DMS153 treated with DMSO at 0.1 percent for 48 hours (cell line): ENCODE results near the gene NYAP1.
"Not testable (repeated sequence)": the region's sequence is repeated elsewhere in the genome, so short reads cannot be mapped to it uniquely, and the experiment has no call there.

Source experiments
- DNase-seq: peaks from one replicate; lab custom pipeline; 2025; ENCODE audit not compliant: unreplicated experiment; lab: John Stamatoyannopoulos, UW

NYAP1 gene

DNA sequence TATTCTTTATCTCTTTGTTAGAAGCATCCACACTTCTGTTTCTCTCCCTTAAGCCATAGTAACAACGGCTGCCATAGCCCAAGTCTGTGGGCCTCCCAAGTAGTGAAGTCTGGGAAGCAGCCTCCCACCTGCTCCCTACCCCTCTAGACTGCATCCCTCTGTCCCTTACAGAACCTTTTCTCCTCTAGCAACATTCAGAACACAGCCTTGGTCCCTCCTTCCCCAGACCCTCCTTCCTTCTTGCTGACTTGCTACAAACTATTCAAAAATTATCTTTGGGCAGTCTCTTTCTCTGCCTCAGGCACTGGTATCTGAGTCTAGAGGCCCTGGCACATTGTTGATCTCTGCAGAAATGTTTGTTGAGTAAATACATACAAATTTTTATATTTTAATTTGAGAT lies 2.3 kb upstream of the NYAP1 start:
- DNase-seq: no peak

DNA sequence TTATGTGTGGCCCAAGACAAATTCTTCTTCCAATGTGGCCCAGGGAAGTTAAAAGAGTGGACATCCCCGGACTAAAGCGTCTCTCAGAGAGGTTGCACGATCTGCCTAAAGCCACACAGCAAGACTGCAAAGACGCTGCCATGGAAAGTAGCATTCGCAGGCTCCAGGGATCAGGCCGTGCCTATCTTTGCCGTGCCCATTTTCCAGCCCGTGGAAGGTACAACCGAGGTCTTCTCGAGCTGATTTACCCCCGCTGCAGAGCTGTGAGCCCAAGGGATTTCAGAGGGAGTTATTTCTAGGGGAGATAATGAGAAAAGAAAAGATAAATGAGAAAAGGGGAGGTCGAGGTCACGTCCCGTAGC lies 1.0 kb upstream of the NYAP1 start:
- no peak for DNase-seq

DNA sequence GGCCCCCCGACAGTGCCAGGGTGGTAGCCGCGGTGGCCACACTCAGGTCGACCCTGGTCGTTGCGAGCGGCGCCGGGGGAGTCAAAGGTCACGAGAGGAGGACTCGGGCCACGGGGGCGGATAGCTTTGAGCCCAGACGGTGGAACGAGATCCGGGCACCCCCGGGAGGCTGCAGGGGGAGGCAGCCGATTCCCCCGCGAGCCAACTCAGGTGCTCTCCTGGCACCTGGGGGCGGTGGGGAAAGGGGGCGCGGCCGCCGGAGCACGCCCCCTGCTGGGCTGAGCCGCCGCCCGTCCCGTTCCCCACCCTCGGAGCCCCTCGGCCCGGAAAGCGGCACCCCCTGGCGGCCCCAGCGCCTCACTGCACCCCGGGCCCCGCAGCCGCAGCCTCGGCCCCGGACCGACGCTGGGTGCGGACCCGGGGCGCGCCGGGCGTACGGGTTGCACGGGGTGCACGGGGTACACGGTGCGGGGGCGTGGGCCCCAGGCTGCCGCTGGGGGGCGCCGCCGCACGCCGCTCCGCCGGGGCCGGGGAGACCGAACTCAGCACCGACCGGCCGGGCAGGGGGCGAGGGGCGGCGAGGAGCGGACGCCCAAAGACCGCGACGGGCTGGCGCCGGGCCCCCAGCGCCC lies 521 bp upstream of the NYAP1 start:
- peak; percentile 36 for DNase-seq

DNA sequence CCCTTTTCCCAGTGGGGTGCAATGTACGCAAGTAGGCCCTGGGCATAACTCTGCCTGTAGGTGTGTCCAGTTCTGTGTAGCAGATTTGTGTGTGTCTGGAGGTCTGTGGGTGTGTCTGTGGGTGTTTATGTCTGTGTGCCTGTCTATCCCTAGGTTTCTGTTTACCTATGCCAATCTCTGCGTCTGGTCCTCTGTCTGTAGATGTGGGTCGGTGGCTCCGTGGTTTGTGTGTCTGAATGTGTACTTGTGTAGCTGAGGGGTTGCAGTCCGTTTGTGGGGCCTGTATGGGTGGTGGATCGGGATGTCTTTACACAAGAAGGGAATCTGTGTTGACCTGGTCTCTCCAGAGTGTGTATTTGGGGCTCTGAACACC lies 932 bp downstream of the NYAP1 start:
- DNase-seq: no peak

DNA sequence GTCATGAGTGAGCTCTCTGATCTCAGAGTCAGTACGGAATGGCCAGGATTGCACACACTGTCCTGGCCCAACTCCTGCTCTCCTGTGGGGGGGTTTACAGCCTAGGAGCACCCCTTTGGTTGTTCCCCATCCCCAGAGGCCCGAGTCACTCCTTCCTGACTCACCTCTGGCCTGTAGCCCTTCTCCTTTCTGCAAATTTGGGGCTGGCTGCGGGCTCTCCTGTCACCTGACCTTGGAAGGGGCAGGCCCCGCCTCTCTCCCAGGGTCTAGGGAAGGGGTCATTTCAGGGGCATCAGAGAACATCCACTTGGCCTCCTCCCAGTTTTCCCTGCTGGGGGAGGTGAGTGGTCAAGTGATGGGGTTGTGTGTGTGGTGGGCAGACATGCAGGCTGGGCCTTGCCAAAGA lies 1.7 kb downstream of the NYAP1 start:
- no peak for DNase-seq

DNA sequence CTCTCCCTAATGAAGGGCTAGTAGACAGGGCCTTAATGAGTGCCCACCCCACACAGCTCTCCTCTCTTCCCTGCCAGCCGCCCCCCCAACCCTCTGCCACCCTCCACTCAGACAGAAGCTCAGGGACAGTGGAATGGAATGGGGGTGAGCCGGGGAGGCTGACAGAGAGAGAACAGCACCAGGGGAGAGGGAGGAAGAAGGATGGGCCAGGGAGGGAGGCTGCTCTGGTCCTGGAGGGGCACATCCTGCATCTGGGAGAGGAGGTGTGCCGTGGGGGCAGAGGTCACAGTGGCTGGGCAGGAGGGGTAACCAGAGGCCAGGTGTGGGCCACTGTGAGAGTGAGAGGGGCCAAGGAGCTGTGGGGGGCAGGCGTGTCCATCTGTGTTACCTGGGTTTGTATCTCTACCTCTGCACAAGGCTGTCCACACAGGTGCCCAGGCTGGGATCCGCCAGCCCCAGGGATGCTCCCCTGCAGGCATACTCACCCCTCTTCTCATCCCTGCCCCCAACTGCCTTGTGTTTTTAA lies 2.4 kb downstream of the NYAP1 start:
- no peak for DNase-seq

DNA sequence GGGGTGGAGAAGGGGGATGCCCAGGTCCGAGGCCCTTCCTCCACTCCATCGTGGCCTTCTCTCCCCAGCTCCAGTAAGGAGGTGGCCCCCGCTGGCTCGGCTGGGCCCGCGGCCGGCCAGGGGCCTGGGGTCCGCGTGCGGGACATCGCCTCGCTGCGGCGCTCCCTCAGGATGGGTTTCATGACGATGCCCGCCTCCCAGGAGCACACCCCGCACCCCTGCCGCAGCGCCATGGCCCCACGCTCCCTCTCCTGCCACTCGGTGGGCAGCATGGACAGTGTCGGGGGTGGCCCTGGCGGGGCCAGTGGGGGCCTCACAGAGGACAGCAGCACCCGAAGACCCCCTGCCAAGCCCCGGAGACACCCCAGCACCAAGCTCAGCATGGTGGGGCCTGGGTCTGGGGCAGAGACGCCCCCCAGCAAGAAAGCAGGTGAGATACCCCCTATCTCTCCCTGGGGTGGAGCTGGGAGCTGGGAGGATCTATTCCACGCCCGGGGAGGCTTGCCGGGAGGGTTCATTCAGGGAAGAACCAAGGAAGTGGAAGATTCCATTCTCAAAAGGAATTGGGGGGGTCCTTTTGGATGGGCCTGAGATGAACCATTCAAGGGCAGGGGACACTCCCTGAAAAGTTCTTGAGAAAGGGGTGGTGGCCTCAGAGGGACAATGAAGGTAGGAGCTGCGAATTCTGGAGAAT lies 3.2 kb downstream of the NYAP1 start:
- DNase-seq: no peak

DNA sequence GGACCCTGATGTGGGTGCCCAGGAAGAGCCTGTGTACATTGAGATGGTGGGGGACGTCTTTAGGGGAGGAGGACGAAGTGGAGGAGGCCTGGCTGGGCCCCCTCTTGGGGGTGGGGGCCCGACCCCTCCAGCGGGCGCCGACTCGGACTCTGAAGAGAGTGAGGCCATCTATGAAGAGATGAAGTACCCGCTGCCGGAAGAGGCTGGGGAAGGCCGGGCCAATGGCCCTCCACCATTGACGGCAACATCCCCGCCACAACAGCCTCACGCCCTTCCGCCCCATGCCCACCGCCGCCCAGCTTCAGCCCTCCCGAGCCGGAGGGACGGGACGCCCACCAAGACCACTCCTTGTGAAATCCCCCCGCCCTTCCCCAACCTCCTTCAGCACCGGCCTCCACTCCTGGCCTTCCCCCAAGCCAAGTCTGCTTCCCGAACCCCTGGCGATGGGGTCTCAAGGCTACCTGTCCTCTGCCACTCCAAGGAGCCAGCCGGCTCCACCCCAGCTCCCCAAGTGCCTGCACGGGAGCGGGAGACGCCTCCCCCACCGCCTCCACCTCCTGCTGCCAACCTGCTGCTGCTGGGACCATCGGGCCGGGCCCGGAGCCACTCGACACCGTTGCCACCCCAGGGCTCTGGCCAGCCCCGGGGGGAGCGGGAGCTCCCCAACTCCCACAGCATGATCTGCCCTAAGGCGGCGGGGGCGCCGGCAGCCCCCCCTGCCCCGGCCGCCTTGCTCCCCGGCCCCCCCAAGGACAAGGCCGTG lies 4.8 kb downstream of the NYAP1 start:
- DNase-seq: no peak

DNA sequence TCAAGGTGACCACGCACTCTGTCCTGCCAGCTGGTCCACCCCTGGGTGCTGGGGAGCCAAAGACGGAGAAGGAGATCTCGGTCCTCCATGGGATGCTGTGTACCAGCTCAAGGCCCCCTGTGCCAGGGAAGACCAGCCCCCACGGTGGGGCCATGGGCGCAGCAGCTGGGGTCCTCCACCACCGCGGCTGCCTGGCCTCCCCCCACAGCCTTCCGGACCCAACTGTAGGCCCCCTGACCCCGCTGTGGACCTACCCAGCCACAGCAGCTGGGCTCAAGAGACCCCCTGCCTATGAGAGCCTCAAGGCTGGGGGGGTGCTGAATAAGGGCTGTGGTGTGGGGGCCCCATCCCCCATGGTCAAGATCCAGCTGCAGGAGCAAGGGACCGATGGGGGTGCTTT lies 5.4 kb downstream of the NYAP1 start:
- DNase-seq: no peak

DNA sequence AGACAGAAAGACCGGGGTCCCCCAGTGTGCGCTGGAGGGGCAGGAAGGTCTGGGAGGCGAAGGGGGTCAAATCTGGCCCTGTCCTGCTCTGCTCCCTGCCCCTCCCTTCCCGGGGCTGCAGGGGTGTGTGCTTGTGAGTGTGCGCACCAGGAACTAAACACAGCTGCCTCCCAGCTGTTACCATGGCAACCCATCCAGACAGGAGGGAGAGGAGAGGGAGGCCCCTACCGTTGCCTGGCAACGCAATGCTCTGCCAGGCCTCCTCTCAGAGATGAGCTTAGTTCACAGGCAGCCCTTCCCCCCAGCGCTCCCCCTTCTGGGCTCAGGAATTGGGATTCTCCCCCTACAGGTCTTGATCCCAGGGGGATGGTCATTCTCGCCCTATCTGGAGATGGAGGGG lies 6.1 kb downstream of the NYAP1 start:
- peak; percentile 96 for DNase-seq

DNA sequence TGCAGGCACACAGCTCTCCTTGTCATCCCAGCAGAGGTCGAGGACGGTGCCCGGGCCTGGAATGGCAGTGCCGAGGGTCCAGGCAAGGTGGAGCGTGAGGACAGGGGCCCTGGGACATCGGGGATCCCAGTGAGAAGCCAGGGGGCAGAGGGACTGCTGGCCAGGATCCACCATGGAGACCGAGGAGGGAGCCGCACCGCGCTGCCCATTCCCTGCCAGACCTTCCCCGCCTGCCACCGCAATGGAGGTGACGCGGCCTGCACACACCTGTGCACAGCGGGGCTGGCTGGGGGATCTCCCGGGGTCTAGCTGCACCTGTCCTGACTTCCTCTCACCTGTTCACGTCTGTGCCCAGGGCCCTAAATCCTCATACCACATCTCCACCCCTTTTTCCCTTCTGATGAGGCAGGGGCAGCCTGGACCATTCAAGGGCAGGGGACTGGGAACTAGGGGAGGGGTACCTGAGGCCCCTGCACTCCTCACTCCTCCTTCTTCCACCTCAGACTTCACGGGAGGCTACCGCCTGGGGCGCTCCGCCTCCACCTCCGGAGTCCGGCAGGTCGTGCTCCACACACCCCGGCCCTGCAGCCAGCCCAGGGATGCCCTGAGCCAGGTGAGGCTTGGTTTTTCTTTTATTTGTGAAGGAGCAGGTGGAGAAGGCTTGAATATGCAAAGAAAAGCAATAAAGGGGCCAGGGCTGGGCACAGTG lies 6.9 kb downstream of the NYAP1 start:
- no peak for DNase-seq

DNA sequence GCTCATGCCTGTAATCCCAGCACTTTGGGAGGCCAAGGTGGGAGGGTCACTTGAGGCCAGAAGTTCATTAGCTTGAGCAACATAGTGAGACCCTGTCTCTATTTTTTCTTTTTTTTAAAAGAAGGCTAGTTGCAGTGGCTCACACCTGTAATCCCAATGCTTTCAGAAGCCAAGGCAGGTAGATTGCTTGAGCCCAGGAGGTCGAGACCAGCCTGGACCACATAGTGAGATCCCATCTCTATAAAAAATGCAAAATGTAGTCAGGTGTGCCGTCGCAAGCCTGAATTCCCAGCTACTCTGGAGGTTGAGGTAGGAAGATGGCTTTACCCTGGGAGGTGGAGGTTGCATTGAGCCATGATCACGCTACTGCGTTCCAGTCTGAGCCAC lies 7.5 kb downstream of the NYAP1 start:
- DNase-seq: no peak

DNA sequence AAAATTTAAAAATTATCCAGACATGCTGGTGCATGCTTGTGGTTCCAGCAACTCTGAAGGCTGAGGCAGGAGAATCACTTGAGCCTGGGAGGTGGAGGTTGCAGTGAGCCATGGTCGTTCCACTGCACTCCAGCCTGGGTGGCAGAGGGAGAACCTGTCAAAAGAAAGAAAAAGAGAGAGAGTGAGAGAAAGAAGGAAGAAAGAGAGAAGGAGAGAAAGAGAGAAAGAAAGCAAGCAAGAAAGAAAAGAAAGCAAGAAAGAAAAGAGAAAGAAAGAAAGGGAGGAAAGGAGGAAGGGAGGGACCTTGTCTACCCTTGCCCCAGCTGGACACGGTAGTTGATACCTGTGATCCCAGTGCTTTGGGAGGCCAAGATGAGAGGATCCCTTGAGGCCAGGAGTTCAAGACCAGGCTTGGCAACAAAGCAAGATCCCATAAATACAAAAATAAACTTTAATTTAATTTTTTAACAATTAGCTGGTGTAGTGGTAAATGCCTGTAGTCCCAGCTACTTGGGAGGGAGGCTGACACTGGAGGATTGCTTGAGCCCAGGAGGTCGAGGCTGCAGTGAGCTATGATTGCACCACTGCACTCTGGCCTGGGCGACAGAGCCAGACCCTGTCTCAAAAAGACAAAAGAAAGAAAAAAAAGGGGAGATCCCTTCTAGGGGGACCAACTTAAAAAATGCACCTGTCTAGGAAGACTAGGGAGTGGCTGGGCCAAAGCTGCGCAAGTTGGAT lies 9.2 kb downstream of the NYAP1 start:
- no peak for DNase-seq

DNA sequence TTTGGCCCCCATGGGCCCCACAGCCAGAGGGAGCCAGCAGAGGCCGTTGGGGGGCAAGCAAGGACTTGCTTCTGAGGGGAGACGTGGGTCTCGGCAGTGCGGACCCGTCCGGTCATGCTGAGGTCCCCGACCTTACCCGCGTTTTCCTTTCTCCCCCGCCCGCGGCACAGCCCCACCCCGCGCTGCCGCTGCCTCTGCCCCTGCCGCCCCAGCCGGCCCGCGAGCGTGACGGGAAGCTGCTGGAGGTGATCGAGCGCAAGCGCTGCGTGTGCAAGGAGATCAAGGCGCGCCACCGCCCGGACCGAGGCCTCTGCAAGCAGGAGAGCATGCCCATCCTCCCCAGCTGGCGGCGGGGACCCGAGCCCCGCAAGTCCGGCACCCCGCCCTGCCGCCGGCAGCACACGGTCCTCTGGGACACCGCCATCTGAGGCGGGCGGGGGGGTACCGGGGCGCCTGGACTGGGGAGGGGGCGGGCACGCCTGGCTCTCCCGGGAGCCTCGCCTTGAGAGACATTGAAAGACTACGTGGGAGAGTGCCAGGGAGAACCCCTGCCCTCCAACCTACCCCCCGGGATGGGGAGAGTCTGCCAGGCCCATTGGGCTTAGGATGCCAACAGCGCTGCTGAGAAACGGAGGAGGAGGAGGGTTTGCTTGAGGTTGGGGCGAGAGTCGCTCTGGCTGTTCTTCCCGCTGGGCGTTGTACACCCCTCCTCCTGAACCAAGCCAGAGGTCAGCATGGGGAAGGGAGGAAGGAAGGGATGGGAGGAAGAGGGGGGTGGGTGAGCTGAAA lies 9.9 kb downstream of the NYAP1 start:
- DNase-seq: no peak

DNA sequence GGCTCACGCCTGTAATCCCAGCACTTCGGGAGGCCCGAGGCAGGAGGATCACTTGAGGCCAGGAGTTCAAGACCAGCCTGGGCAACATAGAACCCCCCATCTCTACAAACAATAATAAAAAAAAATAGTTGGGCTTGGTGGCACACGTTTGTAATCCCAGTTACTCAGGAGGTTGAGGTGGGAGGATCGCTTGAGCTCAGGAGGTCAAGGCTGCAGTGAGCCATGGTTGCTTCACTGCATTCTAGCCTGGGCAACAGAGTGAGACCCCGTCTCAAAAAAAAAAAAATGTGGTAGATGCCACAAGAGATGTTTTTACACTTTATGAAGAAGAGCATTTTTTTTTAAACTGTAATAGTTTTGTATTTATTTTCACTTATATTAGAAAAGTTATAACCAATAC lies 12.8 kb downstream of the NYAP1 start:
- no peak for DNase-seq

DNA sequence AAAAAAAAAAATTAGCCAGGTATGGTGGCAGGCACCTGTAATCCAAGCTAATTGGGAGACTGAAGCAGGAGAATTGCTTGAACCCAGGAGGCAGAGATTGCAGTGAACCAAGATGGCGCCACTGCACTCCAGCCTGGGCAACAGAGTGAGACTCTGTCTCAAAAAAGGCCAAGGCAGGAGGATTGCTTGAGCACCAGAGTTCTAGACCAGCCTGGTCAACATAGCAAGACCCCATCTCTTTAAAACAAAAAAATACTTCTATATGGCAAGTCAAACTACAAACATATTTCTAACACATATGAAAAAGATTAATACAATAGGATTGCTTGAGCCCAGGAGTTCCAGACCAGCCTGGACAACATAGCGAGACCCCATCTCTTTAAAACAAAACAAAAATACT lies 17.0 kb downstream of the NYAP1 start:
- DNase-seq: not testable (repeated sequence)

DNA sequence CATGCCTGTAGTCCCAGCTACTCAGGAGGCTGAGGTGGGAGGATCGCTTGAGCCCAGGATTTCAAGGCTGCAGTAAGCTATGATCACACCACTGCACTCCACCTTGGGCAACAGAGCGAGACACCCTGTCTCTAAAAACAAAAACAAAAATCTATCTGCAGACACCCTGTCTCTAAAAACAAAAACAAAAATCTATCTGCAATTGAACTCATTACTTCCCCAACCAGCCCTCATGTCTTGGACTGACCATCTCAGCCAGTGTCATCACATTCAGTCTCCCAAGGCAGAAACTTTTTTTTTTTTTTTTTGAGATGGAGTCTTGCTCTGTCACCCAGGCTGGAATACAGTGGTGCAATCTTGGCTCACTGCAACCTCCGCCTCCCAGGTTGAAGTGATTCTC lies 20.3 kb downstream of the NYAP1 start:
- DNase-seq: not testable (repeated sequence)

DNA sequence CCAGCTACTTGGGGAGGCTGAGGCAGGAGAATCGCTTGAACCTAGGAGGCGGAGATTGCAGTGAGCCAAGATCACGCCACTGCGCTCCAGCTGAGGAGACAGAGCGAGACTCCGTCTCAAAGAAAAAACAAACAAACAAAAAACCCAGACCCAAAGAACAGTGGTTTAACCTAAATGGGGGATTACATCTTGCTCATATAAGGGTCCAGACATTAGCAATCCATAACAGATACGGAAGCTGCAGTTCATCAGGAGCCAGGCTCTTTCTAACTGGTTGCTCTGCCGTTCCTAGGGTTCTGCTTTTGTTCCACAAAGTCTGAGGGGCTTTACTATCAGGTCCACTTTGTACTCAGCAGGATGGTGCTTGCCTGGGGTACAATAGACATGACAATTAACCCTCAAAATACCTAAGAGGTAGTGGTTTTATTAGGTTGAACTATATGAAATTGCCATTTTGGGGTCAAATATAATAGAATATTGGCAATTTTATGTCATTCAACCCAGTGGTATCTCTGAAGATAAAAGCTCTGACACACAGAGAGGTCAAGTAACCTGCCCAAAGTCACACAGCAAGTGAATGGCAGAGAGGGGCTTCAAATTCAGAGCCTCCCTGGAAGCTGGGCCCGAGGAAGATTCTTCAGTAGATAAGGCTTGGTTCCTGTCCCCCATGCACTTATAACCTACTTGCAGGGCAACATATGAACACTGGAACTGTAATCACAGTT lies 21.3 kb downstream of the NYAP1 start:
- no peak for DNase-seq

DNA sequence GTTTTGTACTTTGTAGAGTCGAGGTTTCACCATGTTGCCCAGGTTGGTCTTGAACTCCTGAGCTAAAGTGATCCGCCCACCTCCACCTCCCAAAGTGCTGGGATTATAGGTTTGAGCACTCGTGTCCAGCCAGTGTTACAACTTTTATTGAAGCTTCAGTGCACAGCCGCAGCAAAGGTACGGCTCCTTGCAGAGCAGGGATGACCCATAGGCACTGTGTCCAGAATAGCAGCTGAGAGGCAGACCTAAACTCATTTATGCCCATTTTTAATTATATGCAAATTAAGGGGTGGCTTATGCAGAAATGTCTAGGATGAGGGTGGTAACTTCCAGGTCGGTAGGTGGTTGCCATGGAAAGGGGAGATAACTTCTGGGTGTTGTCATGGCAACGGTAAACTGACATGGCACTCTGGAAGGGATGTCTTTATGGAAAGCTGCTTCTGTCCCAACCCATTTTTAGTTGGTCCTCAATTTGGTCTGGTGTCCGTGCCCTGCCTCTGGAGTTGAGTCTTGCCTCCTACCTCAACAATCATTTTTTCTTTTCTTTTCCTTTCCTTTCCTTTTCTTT lies 22.7 kb downstream of the NYAP1 start:
- DNase-seq: no peak
